ENCODE measurements around the gene PCSK4. TPM values are rescaled to one million over a fixed set of nuclear protein-coding genes. Genes with fewer than 3 reads are reported as not detected.

The PCSK4 gene
- polyA plus RNA-seq, 1 experiment = 0.40 TPM

GRCh38 chr19:1456121-1456900 lies 33.8 kb downstream of the PCSK4 start:
- Histone ChIP-seq H3K27me3 (ENCODE audit: control insufficient read depth, insufficient read depth, low read length) (peaks cover 51% of the 10 kb centered on the region), H3K27ac (ENCODE audit: low read depth, low read length) (no peak overlapping the region), H3K4me3 (ENCODE audit: low read depth, low read length) (no peak overlapping the region), H3K9me3 (ENCODE audit: control insufficient read depth, insufficient read depth, low read length) (peaks cover 10% of the 10 kb centered on the region; the same call in 1 of the 2 replicates)
- TF ChIP-seq, protein P1, sequence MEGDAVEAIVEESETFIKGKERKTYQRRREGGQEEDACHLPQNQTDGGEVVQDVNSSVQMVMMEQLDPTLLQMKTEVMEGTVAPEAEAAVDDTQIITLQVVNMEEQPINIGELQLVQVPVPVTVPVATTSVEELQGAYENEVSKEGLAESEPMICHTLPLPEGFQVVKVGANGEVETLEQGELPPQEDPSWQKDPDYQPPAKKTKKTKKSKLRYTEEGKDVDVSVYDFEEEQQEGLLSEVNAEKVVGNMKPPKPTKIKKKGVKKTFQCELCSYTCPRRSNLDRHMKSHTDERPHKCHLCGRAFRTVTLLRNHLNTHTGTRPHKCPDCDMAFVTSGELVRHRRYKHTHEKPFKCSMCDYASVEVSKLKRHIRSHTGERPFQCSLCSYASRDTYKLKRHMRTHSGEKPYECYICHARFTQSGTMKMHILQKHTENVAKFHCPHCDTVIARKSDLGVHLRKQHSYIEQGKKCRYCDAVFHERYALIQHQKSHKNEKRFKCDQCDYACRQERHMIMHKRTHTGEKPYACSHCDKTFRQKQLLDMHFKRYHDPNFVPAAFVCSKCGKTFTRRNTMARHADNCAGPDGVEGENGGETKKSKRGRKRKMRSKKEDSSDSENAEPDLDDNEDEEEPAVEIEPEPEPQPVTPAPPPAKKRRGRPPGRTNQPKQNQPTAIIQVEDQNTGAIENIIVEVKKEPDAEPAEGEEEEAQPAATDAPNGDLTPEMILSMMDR (IDR thresholded peaks at IDR 0.05; ENCODE audit: low read depth, low read length) = no peak
- no peak for DNase-seq (ENCODE audit: low read depth, low spot score)
- CTCF ChIA-PET = no interaction called here
- POLR2A ChIA-PET = interaction anchor here (0.7 to 0.8 kb wide), 2 partner anchors 15 to 55 kb away, joined by 3 read pairs; no protein-coding TSS in a partner anchor

DNA sequence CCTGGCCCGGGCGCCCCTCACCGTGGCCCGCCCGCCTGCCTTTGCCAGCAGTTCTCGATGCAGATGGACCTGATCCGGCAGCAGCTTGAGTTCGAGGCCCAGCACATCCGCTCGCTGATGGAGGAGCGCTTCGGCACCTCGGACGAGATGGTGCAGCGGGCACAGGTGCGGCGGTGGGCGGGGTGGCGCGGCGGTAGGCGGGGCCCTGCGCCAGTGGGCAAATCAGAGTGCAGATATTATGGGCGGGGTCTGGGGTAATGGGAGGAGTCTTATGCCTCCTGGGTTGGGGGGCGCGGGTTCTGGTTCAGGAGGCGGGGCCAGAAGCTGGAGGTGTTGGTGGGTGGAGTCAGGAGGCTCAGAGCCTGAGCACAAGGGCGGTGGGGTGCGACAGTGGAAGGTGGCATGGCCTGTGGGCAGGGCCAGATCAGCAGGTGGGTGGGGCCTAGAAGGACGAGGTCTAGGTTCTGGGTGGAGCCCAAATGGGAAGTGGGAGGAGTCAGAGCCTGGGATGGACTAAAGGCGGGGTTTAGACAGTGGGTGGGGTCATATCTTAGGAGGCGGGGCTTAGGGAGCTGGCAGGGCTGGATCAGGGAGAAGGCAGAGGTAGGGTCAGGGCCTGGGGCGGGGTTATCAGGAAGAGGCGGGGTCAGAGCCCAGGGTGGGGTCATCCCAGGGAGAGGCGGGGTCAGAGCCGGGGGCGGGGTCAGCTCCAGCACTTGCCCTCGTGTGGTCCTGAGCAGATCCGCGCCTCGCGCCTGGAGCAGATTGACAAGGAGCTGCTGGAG lies 34.6 kb downstream of the PCSK4 start:
- Histone ChIP-seq H3K27me3 (ENCODE audit: control insufficient read depth, insufficient read depth, low read length) (peaks cover 59% of the 10 kb centered on the region), H3K27ac (ENCODE audit: low read depth, low read length) (no peak overlapping the region), H3K9me3 (ENCODE audit: control insufficient read depth, insufficient read depth, low read length) (peaks cover 10% of the 10 kb centered on the region; the same call in 1 of the 2 replicates), H3K4me3 (ENCODE audit: low read depth, low read length) (no peak overlapping the region)
- POLR2A ChIA-PET = interaction anchor here (0.7 to 0.8 kb wide), 3 partner anchors 16 to 55 kb away, joined by 3 read pairs; no protein-coding TSS in a partner anchor
- CTCF ChIA-PET = no interaction called here
- no peak for DNase-seq (ENCODE audit: low read depth, low spot score)
- TF ChIP-seq, protein P1 (IDR thresholded peaks at IDR 0.05; ENCODE audit: low read depth, low read length) = no peak

DNA sequence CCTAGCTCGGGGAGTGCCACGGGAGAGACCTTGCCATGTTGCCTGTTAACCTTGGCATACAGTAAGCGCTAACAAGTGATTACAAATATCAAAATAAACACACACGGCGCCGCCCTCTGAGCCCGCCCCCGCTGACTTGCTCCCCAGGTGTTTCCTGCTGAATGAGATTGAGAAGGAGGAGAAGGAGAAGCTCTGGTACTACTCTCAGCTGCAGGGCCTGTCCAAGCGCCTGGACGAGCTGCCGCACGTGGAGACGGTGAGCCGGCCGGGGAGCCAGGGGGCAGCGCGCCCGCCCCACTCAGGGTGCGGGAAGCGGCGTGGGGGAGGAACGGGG lies 35.2 kb downstream of the PCSK4 start:
- Histone ChIP-seq H3K9me3 (ENCODE audit: control insufficient read depth, insufficient read depth, low read length) (peaks cover 10% of the 10 kb centered on the region; the same call in 1 of the 2 replicates), H3K4me3 (ENCODE audit: low read depth, low read length) (no peak overlapping the region), H3K27ac (ENCODE audit: low read depth, low read length) (no peak overlapping the region), H3K27me3 (ENCODE audit: control insufficient read depth, insufficient read depth, low read length) (peaks cover 64% of the 10 kb centered on the region)
- POLR2A ChIA-PET = interaction anchor here (0.6 to 0.7 kb wide), 2 partner anchors 34 to 153 kb away, joined by 3 to 6 read pairs; no protein-coding TSS in a partner anchor
- no peak for DNase-seq (ENCODE audit: low read depth, low spot score)
- TF ChIP-seq, protein P1 (IDR thresholded peaks at IDR 0.05; ENCODE audit: low read depth, low read length) = no peak
- CTCF ChIA-PET = no interaction called here

DNA sequence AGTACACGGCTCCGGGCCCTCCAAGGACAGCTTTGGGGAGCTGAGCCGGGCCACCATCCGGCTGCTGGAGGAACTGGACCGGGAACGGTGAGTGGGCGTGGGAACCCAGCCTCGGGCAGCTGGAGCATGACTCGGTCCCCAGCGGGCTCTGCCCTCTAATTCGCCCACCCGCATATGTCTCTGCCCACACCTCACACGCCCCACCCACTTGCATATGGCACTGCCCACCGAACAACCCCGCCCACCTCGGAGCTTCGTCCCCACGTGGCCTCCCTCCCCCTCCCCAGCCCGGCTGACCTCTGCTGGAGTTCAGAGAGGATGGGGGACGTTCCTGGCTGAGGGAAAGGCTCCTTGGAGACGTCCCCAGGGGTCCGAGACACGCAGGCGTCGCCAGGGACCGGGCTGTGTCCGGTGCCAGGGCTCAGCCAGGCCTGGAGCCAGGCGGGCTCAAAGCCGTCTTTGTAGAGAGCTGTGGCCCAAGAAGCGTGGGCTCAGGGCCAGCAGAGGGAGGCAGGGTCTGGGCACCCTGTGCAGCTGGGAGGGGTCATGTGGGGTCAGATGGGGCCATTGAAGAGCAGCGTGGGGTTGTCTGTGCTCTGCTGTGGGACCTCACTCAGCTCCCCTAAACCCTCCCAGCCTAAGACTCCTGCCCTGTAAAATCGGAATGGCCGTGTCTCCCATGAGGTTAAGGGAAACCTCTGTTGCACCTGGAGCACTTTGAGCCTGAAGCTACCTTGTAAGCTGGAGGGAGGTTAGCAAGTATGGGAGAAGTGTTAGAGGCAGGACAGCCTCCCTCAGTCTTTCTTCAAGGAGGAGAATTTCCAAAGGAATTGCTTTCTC lies 36.4 kb downstream of the PCSK4 start:
- DNase-seq (ENCODE audit: low read depth, low spot score) = no peak
- TF ChIP-seq, protein P1 (IDR thresholded peaks at IDR 0.05; ENCODE audit: low read depth, low read length) = no peak
- H3K27me3 ChIP-seq (ENCODE audit: control insufficient read depth, insufficient read depth, low read length) = peaks cover 73% of the 10 kb centered on the region
- ChIA-PET CTCF (no interaction called here), POLR2A (interaction anchor here (0.7 kb wide), 1 partner anchor 427 kb away, joined by 3 read pairs; the partner anchor contains the start of gene CNN2)
- H3K4me3 ChIP-seq (ENCODE audit: low read depth, low read length) = no peak overlapping the region
- H3K9me3 ChIP-seq (ENCODE audit: control insufficient read depth, insufficient read depth, low read length) = peaks cover 10% of the 10 kb centered on the region; the same call in 1 of the 2 replicates
- no peak overlapping the region for H3K27ac ChIP-seq (ENCODE audit: low read depth, low read length)
